ENCODE results near the gene PLEKHH1. TPM values are rescaled to one million over a fixed set of nuclear protein-coding genes. Genes with fewer than 3 reads are reported as not detected.

The PLEKHH1 gene
- total and polyA plus RNA-seq, 2 of the 8 experiments (the other 6 are each of a cell fraction or from before 2014, with no cell fraction given) = 28.3 to 33.3 TPM

GRCh38 chr14:67544590-67544989 lies 11.5 kb downstream of the PLEKHH1 start:
- no peak overlapping the region for H4K8ac ChIP-seq (ENCODE audit: extremely low read depth, insufficient read depth, low read length)
- no peak overlapping the region for H2BK12ac ChIP-seq (ENCODE audit: low read depth, low read length)
- 100% methylated on average over 1 of the region's 1 CpG; no CpG with 5 or more reads in 1 of the 2 experiments for WGBS, 2 experiments (ENCODE audit: extremely low coverage in 1 of 2, insufficient coverage in 1 of 2, insufficient read length in 1 of 2, insufficient replicate concordance in 2 of 2, low coverage in 1 of 2, low lambda C conversion rate in 2 of 2, missing lambda C conversion rate in 1 of 2)
- no peak overlapping the region for H2BK20ac ChIP-seq (ENCODE audit: low read length)
- H3K4me1 ChIP-seq (replicated peaks in 1 of 4; ENCODE audit: control insufficient read depth in 3 of 4, insufficient read depth in 4 of 4, low read length in 3 of 4) = peaks cover 2 to 13% (median 7%) of the 10 kb centered on the region in 4 experiments; a peak in 6 of 7 replicates
- no peaks in the 10 kb centered on the region; the same call in 1 of the 2 replicates for H3K23me2 ChIP-seq (ENCODE audit: low read depth, low read length)
- no peaks in the 10 kb centered on the region for H3K9me3 ChIP-seq (ENCODE audit: insufficient read depth in 2 of 2, low read depth in 1 of 2, low read length in 1 of 2)
- H3K79me1 ChIP-seq (ENCODE audit: low read depth, low read length) = no peaks in the 10 kb centered on the region
- no peak overlapping the region for H3K18ac ChIP-seq (ENCODE audit: extremely low read depth, low read length)
- no peak overlapping the region for H2AK5ac ChIP-seq (ENCODE audit: low read depth, low read length)
- no peak overlapping the region for H3K4ac ChIP-seq (replicated peaks; ENCODE audit: insufficient read length, low read depth, low read length)
- H4K20me1 ChIP-seq (replicated peaks in 1 of 2; ENCODE audit: control insufficient read depth in 1 of 2, insufficient read depth in 2 of 2, low read length in 2 of 2) = no peaks in the 10 kb centered on the region
- no peak overlapping the region for H3K14ac ChIP-seq (ENCODE audit: insufficient read length)
- H3K4me2 ChIP-seq (ENCODE audit: insufficient read depth in 1 of 2, low read depth in 2 of 2, low read length in 2 of 2) = no peak overlapping the region
- ChIA-PET CTCF (ENCODE audit: partially characterized antibody) (interaction anchor here (1.0 to 43.6 kb wide), 4 partner anchors 18 to 87 kb away, joined by 3 to 924 read pairs (median 3); no protein-coding TSS in a partner anchor), POLR2A (ENCODE audit: partially characterized antibody) (no interaction called here)
- FAIRE-seq (no peak), DNase-seq (ENCODE audit: low read depth in 1 of 2, low spot score in 2 of 2) (no peak)
- H3K36me3 ChIP-seq (ENCODE audit: control insufficient read depth in 2 of 4, insufficient read depth in 4 of 4, low read length in 3 of 4) = peaks cover 0 to 13% (median 6%) of the 10 kb centered on the region in 4 experiments; a peak in 4 of 8 replicates
- no peak overlapping the region for H3K4me3 ChIP-seq (ENCODE audit: extremely low read depth in 1 of 4, insufficient read depth in 2 of 4, low read depth in 3 of 4, low read length in 4 of 4)
- no peak overlapping the region for H2BK120ac ChIP-seq (replicated peaks; ENCODE audit: low read depth, low read length)
- H3K27me3 ChIP-seq (replicated peaks in 1 of 4; ENCODE audit: control insufficient read depth in 3 of 4, extremely low read depth in 1 of 4, insufficient read depth in 3 of 4, low read length in 3 of 4) = no peaks in the 10 kb centered on the region
- H3K27ac ChIP-seq (ENCODE audit: low read depth, low read length) = no peak overlapping the region
- H2BK15ac ChIP-seq (ENCODE audit: low read length) = no peak overlapping the region
- H4K5ac ChIP-seq (ENCODE audit: insufficient read length, low read depth, low read length) = no peak overlapping the region
- H2BK5ac ChIP-seq (ENCODE audit: low read depth, low read length) = no peak overlapping the region
- H3K9ac ChIP-seq (replicated peaks in 1 of 4; ENCODE audit: extremely low read depth in 1 of 4, low read depth in 3 of 4, low read length in 3 of 4) = no peak overlapping the region
- no peak overlapping the region for H4K91ac ChIP-seq (replicated peaks; ENCODE audit: insufficient read length, low read length)
- peaks cover 0 to 3% of the 10 kb centered on the region in 2 experiments; a peak in 2 of 4 replicates for H3K79me2 ChIP-seq (ENCODE audit: control insufficient read depth in 1 of 2, insufficient read depth in 2 of 2, low read length in 2 of 2)
- no peak overlapping the region for H3K23ac ChIP-seq (ENCODE audit: insufficient read length)
- H3K56ac ChIP-seq (replicated peaks; ENCODE audit: insufficient read length, low read depth, low read length) = no peak overlapping the region
- no peak overlapping the region for H2AFZ ChIP-seq (ENCODE audit: low read length)
- TF ChIP-seq TAF7 (optimal IDR thresholded peaks at IDR 0.05; ENCODE audit: borderline replicate concordance, low read depth, low read length) = no peak
